ENCODE data around the gene SH3BGRL2.
"Not testable (repeated sequence)": the region's sequence is repeated elsewhere in the genome, so short reads cannot be mapped to it uniquely, and the experiment has no call there.

SH3BGRL2 gene

DNA sequence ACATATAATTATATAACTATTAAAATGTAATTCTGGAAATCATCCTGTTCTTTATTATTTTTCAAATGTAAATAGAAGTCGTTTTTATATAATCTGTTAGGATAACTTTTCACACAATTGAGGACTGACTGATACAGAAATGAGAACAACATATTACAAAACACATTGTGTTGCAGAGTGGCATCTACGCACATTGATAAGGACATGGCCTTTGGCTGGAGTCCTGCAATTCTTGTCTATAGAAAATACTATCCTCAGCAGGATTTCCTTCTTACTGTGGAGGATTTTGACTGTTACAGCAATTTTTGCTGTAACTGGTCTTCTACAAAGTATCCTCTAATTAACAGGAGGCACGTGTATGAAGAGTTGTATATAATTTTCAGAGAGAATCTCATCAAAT, 19.8 kb downstream of the SH3BGRL2 start:
- DNase-seq = no peak

DNA sequence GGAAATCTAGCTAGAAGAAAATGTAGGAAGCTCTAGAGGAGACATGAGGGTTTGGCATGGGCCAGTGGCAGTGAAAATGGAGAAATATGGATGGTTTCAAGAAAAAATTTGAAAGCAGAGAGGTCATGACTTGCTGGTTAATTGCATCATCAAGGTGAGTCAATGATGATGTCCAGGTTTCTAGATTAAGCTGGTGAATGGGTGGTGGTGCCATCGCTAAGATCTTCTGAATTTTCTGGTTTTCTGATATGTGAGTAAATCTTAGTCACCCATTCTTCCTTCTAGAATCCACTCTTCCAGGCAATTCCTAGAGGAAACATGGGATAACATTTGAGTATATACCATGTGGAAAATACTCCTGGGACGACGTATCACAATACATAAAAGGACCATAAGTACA, 25.0 kb downstream of the SH3BGRL2 start:
- no peak for DNase-seq

GRCh38 chr6:79657238-79657637, 26.1 kb downstream of the SH3BGRL2 start:
- no peak for DNase-seq

- DNase-seq = peak in 2 of 3 experiments; percentile 14 to 16
Measured at GRCh38 chr6:79663655-79664054, 32.5 kb downstream of the SH3BGRL2 start.

DNA sequence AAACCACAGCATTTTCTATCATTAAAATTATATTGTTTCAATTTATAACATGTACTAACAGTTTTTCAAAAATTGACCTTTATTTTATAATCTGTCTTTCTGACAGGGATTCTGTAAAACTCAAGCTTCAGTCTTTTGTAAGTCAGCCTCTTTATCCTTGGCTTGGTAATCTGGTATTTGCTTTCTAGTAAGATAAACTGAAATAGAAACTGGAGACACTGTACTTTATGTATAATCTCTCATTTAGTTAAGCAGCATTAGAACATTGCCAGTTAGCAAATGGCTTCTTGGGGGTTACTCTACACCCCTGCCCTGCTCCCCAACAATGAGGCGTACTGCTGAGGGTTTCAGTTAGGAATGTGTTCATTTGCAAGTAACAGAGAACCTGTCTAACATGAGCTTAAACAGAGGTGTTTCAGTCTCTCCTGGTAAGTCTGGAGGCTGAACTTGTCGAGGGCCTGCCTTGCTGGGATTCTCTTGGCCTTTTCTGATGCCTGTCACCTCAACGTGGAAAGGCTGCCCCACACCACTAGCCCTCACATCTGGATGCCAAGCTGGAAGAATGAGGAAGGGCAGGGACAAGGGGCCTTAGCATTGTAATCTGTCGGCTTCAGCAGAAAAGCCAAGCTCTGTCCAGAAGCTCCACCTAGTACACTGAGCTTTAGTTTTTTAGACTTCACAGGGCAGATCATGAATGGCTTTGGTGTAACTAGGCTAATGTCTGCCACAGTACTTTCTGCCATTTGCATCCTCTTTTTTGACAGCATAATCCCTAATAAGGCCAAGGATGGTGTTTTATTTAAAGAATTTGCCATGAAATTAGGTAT, 34.8 kb downstream of the SH3BGRL2 start:
- no peak for DNase-seq

DNA sequence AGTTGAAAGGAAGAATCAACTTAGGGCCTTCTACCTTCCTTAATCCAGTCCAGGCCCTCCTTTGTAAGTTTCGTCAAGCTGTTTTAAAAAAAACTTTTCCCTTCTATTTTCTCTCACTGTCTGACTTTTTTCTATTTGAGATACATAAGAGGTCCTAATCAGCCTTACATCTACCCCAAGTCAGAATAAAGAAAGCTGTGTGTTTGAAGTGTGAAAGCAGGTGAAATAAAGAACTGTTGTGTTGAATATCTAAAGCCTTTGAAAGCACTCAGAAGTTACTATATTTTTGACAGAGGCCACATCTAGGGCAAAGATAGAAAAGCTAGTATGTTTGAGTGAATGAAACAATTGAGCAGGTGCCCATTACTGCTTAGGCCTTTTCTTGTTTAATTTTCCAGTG, 35.5 kb downstream of the SH3BGRL2 start:
- DNase-seq = no peak

- DNase-seq = no peak
Measured at GRCh38 chr6:79668381-79668780, 37.3 kb downstream of the SH3BGRL2 start.

GRCh38 chr6:79669766-79670165, 38.6 kb downstream of the SH3BGRL2 start:
- DNase-seq = no peak

- peak in 2 of 3 experiments; percentile 25 to 63 for DNase-seq
Measured at GRCh38 chr6:79670789-79671188, 39.7 kb downstream of the SH3BGRL2 start.

DNA sequence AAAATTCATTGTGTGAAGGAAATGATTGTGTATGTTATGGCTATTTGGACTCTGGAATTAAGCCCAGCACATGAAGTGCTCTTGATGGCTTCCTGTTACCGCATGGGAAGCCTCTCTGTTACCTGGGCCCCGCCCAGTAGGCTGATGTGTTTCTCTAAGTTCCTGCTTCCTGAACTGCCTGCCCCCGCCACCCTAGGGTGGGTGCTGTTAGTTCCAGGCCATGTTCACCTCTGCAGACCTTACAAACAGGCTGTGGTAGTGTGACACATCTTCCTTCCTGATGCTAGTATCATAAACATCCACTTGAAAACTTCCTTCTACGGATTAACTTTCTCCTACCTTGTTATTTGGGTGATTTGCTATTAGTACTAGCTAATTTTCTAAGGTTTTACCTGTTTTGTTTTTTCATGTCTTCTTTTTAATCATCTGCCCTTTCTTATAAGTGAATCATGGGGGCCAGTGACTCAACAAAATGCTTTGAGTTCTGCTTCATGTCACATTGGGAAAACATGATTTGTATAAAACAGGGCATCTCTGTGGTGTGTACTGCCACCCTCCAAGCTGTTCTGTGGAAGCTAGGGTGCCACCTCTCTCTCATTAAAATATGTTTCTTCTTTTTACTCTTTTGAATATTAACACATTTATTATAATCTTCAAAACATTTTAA, 40.6 kb downstream of the SH3BGRL2 start:
- DNase-seq = peak; percentile 28 to 67 (median 32)

- peak in 2 of 3 experiments; percentile 19 to 27 for DNase-seq
Measured at GRCh38 chr6:79672631-79673111, 41.5 kb downstream of the SH3BGRL2 start.

DNA sequence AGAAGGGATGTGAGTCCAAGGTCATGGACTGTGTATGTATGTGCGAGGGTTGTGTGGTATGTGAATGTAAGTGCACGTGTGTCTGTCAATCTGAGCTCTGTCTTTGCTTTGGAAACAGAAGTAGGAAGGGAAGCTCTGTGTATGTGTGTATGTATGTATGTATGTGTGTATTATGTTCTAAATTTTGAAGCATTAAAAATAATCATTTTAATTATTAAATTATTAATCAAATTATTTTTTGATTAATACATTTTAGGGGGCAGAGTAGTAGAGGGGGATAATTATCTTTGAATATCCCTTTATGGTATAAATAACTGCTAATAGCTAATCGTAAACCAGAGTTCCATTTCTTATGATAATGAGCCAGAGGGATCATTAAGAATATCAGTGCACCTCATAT, 42.8 kb downstream of the SH3BGRL2 start:
- no peak for DNase-seq

GRCh38 chr6:79676785-79677736, 45.9 kb downstream of the SH3BGRL2 start:
- DNase-seq = no peak

DNA sequence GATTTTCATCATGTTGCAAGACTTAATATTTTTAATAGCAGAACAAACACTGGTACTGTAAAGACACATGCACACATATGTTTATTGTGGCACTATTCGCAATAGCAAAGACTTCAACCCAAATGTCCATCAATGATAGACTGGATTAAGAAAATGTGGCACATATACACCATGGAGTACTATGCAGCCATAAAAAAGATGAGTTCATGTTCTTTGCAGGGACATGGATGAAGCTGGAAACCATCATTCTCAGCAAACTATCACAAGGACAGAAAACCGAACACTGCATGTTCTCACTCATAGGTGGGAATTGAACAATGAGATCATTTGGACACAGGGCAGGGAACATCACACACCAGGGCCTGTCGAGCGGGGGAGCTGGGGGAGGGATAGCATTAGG, 51.6 kb downstream of the SH3BGRL2 start:
- not testable (repeated sequence) for DNase-seq

DNA sequence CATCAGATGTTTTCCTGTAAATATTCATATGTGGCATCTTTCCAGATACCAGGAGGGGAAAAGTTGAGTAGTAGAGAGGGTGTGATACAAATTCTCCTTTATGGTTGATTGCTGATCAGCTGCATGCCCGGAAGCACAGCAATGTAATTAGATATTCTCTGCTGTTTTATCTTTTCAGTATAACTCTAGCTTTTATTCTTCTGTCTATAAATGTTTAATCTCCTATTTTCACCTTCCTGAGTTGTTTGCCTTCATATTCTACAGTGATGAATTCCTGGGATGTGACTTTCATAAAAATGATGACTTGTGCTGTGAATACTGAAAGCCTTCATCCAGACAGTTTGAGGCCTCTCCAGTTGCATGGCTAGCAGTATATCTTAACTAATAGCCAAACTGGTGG, 53.7 kb downstream of the SH3BGRL2 start:
- DNase-seq = no peak

GRCh38 chr6:79686707-79687309, 55.7 kb downstream of the SH3BGRL2 start:
- DNase-seq = peak in 2 of 3 experiments; percentile 24 to 47

- DNase-seq = peak; percentile 17 to 84 (median 37)
Measured at GRCh38 chr6:79687759-79688158, 56.6 kb downstream of the SH3BGRL2 start.

- DNase-seq = no peak
Measured at GRCh38 chr6:79694156-79694555, 63.0 kb downstream of the SH3BGRL2 start.

GRCh38 chr6:79694623-79695343, 63.7 kb downstream of the SH3BGRL2 start:
- DNase-seq = no peak

- no peak for DNase-seq
Measured at GRCh38 chr6:79697430-79697829, 66.3 kb downstream of the SH3BGRL2 start.

GRCh38 chr6:79699606-79700005, 68.5 kb downstream of the SH3BGRL2 start:
- DNase-seq = no peak

DNA sequence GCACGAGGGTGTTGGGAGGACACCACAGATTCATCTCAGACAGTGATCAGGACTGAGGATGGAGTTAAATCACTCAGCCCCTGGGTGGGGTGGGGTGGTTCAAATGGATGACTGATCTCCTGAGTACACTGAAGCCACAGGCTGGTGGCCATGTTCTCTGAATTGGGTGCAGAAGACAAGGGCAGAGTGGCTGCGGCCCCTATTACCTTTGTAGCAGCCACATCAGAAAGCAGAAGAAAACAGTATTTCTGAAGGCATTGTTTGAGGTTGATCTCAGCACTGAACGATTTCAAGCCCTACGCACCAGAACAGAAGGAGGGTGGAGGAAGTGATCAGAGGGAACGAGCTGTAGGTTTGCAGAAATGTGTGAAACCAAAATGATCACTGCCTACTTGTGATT, 71.6 kb downstream of the SH3BGRL2 start:
- no peak for DNase-seq
